Activated CD8-positive, alpha-beta memory T cell treated with anti-CD3 and anti-CD28 coated beads for 36 hours (primary cell): ENCODE data around the gene DONSON. TPM values are rescaled to one million over a fixed set of nuclear protein-coding genes. Genes with fewer than 3 reads are reported as not detected.
"Not testable (repeated sequence)": the region's sequence is repeated elsewhere in the genome, so short reads cannot be mapped to it uniquely, and the experiment has no call there.

ENCODE experiments used
- CTCF ChIA-PET: fragments of 350-600 bp; sonication (Branson Sonifier 250); formaldehyde crosslinking; loops from one replicate; lab custom pipeline; 2021; ENCODE audit warnings: antibody characterized with exemption; lab: Charles Lee
- POLR2A ChIA-PET: fragments of 350-600 bp; sonication (Branson Sonifier 250); formaldehyde crosslinking; loops from one replicate; lab custom pipeline; 2021; ENCODE audit warnings: antibody characterized with exemption; lab: Charles Lee
- total RNA-seq, 2 experiments: library from RNA; stranded (reverse); gene quantifications; one replicate each; pipeline ENCODE4 v1.2.3, GENCODE V29; 2021

The DONSON gene
- total RNA-seq: 10 to 100 TPM; 41.9 to 45.5 TPM

GRCh38 chr21:33588485-33589335 is at the start of gene DONSON:
DONSON (minus strand) TSS chr21:33588684; CDS start chr21:33588641, 43 bp downstream.
- ChIA-PET CTCF (interaction anchor here (1.0 to 1.6 kb wide), 3 partner anchors 10 to 17 kb away, joined by 3 to 11 read pairs (median 3); no protein-coding TSS in a partner anchor), POLR2A (interaction anchor here (0.7 to 1.4 kb wide), 6 partner anchors 17 to 109 kb away, joined by 3 to 5 read pairs (median 4); partner anchors contain the start of genes DNAJC28, GART, SON and TMEM50B)

- POLR2A ChIA-PET: no interaction called here
- CTCF ChIA-PET: no interaction called here
These were observed 45.8 kb upstream of the DONSON start for GRCh38 chr21:33634254-33634653.

DNA sequence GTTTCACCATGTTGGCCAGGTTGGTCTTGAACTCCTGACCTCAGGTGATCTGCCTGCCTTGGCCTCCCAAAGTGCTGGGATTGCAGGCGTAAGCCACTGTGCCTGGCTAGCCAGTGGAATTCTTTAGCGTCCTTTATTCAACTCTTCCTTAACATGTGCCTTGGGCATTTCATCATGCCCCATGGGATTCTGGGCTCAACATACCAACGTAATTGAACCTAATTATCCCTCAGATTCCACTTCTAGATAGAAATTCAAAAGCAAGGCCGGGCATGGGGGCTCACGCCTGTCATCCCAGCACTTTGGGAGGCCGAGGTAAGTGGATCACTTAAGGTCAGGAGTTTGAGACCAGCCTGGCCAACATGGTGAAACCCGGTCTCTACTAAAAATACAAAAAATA is 37.7 kb upstream of the DONSON start:
- CTCF ChIA-PET: interaction anchor here (0.7 to 1.4 kb wide), 2 partner anchors 13 to 847 kb away, joined by 3 to 4 read pairs; no protein-coding TSS in a partner anchor
- POLR2A ChIA-PET: not testable (repeated sequence)

- ChIA-PET CTCF (interaction anchor here (0.7 to 1.5 kb wide), 2 partner anchors 16 to 43 kb away, joined by 3 to 5 read pairs; no protein-coding TSS in a partner anchor), POLR2A (no interaction called here)
These were observed 33.8 kb upstream of the DONSON start for GRCh38 chr21:33622253-33622652.

GRCh38 chr21:33619726-33620125 is 31.2 kb upstream of the DONSON start:
- ChIA-PET CTCF (no interaction called here), POLR2A (no interaction called here)

- POLR2A ChIA-PET: no interaction called here
- CTCF ChIA-PET: interaction anchor here (0.7 kb wide), 1 partner anchor 13 kb away, joined by 4 read pairs; no protein-coding TSS in a partner anchor
These were observed 29.9 kb upstream of the DONSON start for GRCh38 chr21:33618407-33618806.

DNA sequence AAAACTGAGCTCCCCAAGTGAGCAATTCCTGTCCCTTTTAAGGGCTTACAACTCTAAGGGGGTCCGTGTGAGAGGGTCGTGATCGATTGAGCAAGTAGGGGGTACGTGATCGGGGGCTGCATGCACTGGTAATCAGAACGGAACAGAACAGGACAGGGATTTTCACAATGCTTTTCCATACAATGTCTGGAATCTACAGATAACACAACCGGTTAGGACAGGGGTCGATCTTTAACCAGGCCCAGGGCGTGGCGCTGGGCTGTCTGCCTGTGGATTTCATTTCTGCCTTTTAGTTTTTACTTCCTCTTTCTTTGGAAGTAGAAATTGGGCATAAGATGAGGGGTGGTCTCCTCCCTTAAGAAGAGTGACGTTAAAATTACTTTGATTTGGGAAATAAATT is 29.1 kb upstream of the DONSON start:
- POLR2A ChIA-PET: not testable (repeated sequence)
- CTCF ChIA-PET: interaction anchor here (0.6 to 0.7 kb wide), 3 partner anchors 10 to 981 kb away, joined by 3 to 4 read pairs (median 3); no protein-coding TSS in a partner anchor

DNA sequence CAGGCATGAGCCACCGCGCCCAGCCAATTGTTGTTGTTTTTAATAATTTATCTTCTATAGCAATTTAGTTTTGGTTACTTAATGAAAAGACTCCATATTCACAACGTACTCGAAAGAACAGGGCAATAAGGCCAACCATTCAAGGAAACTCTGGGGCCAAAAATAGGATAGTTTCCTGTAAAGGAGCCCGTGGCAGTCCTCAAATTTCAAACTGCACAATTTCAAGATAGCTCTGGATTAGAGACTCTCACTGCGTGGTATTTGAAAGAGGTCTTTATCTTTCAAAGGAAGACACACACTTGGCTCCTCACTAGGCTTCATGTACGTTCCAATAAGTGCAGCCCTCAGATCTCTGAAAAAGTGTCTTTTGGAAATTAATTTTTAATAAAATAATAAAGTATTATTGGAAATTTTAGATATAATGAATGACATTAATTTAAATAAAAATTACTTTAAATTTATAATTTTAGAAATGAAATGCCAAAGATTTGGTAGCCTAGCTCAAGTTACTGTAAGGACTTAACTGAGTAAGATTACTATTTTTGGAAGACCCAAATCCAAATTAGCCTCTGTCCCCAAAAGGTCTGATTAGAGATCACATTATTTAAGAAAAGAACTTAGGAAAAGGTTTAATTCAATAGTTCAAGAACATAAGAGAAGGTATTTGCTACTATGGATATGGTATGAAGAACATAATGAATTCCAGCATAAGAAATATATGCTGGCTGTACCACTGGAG is 22.7 kb upstream of the DONSON start:
- ChIA-PET POLR2A (interaction anchor here (0.6 kb wide), 1 partner anchor 240 kb away, joined by 4 read pairs; no protein-coding TSS in a partner anchor), CTCF (no interaction called here)

- CTCF ChIA-PET: interaction anchor here (0.9 kb wide), 1 partner anchor 247 kb away, joined by 3 read pairs; no protein-coding TSS in a partner anchor
- POLR2A ChIA-PET: no interaction called here
These were observed 20.1 kb upstream of the DONSON start for GRCh38 chr21:33608559-33608958.

DNA sequence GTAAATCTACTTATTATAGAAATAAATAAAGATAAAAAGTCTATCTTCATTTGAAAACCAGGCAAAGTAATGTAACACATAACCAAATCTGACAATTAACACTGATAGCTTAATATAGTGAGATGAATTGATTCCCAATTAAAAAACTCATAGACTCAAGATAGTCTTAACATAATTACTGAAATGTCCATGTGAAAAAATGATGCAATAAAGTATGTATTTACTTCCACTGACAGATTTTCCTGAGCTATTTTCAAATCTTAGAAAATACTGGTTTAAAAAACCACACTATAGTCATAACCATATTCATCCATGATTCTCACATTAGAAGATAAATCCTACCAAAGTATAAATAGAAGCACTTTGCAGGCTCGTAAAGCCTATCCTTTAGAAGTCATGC is 9.6 kb upstream of the DONSON start:
- ChIA-PET POLR2A (interaction anchor here (0.6 kb wide), 1 partner anchor 15 kb away, joined by 5 read pairs; no protein-coding TSS in a partner anchor), CTCF (interaction anchor here (0.7 kb wide), 1 partner anchor 43 kb away, joined by 3 read pairs; no protein-coding TSS in a partner anchor)

GRCh38 chr21:33587792-33588484 is 546 bp downstream of the DONSON start:
- ChIA-PET CTCF (interaction anchor here (0.8 to 1.6 kb wide), 3 partner anchors 11 to 18 kb away, joined by 3 to 11 read pairs (median 5); no protein-coding TSS in a partner anchor), POLR2A (interaction anchor here (0.7 to 1.4 kb wide), 7 partner anchors 9 to 108 kb away, joined by 3 to 5 read pairs (median 4); partner anchors contain the start of genes DNAJC28, GART, SON and TMEM50B)

DNA sequence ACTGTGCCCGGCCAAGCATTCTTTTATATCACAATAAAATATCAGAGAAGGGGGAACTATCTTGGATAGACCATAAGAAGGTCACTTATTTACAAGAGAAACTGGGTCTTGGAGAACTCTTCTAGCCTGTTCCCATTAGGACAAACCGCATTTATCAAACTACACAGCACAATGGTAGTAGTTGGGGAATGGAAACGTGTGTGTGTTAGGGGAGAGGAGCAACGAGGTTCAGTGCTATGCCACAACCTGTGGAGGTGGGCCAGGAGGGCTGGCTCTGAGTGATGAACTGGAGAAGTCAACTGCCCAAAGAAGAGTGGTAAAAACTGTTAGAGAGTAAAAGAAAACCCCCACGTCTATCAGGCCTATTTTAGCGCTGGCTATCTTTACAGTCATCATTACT is 1.6 kb downstream of the DONSON start:
- POLR2A ChIA-PET: no interaction called here
- CTCF ChIA-PET: no interaction called here

DNA sequence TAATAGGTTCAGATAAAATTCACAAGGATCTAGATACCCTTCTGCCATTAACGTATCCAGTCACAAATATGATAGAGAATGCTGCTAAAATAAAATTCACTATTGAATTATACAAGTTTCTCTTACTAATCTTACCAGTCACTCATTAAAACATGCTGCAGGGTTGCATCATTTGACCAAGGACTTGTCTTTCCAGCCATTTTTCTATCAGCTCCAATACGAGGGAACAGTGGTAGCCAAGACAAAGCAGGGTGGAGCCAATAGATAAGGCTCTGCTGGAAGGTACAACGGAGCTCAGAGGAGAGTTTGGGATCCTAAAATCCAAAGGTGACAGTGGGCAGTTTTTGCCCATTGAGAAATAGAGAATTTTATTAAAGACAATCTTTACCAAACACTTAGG is 4.0 kb downstream of the DONSON start:
- ChIA-PET CTCF (interaction anchor here (1.3 kb wide), 1 partner anchor 21 kb away, joined by 6 read pairs; no protein-coding TSS in a partner anchor), POLR2A (no interaction called here)

- ChIA-PET POLR2A (interaction anchor here (0.6 to 1.4 kb wide), 5 partner anchors 9 to 1182 kb away, joined by 3 to 5 read pairs (median 4); no protein-coding TSS in a partner anchor), CTCF (interaction anchor here (1.4 kb wide), 1 partner anchor 10 kb away, joined by 3 read pairs; the partner anchor contains the start of gene DONSON)
These were observed 9.4 kb downstream of the DONSON start for GRCh38 chr21:33578959-33579542.

DNA sequence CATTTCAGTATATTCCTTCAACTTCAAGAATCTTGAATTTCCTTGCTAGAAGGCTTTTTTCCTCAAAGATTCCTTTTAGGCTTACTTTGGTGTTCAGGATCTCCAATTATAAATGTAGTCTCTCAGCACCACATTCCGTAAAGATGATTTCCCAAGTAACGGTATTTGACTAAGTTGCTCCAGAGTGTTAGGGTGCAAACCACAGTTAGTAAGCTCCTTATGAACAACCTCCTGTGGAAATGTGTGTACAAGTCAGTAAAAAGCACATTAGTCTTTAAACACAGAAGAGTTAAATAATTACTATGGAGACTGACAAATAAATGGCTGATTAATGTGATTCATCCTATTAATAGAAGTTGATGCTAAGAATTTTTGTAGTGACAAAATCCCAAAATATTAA is 10.3 kb downstream of the DONSON start:
- POLR2A ChIA-PET: interaction anchor here (0.7 kb wide), 1 partner anchor 10 kb away, joined by 3 read pairs; no protein-coding TSS in a partner anchor

GRCh38 chr21:33576741-33577141 is 11.7 kb downstream of the DONSON start:
- POLR2A ChIA-PET, CTCF ChIA-PET: not testable (repeated sequence)

More for the DNA sequence above, 10.3 kb downstream of the DONSON start:
- CTCF ChIA-PET: interaction anchor here (1.4 kb wide), 1 partner anchor 11 kb away, joined by 3 read pairs; the partner anchor contains the start of gene DONSON

DNA sequence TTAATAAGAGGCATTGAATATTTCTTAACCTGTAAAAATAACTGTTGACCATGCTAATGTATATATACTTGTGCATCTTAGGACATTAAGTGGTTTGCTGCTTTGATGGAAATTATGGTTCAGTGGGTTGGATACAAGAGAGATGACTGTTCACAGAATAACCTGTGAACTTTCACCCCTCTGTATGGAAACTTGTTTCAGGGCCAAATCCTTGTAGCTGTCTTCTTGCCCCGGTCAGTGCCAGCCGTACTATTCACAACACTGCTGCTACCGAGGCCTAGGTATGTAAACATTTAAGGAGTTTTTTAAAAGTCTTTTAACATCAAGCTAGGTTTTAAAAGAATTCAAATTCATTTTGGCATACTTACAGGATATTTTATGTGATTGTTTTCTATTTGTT is 16.1 kb downstream of the DONSON start:
- ChIA-PET CTCF (interaction anchor here (0.9 kb wide), 1 partner anchor 34 kb away, joined by 6 read pairs; no protein-coding TSS in a partner anchor), POLR2A (interaction anchor here (0.7 kb wide), 1 partner anchor 63 kb away, joined by 6 read pairs; no protein-coding TSS in a partner anchor)

DNA sequence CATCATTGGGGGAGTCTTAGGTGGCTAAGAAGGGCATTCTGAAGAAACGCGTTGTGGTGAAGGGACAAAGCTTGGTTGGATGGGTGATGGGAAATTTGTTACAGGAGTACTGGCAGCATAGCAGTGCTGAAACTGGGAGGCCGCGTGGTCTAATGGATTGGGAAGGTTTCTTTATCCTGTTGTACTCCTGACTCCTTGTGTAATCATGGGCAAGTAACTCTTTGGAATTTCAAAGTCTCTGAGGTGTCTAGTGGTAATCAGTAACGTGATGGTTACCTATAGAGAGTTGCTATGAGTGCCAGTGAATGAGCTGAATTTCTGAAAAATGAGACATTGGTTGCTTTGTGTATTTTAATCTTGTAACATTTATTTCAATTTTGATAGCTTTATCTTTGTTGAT is 18.5 kb downstream of the DONSON start:
- ChIA-PET POLR2A (no interaction called here), CTCF (no interaction called here)
